Measurements from ENCODE around the gene ULK4.

Gene ULK4

DNA sequence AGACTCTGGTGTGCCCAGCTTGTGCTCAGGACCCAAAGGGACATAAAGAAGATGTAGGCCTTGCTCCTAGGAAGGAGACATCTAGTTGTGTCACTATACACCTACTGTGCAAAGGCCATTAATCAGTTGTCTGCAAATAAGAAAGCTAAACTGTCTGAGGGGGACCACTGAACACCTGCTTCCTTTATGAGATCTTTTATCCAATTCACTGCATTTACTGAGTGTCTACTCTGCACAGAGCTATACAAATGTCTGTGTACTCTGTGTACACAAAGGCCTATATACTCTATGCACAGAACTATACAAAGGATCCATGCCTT is 637.8 kb downstream of the ULK4 start:
- H3K79me2 ChIP-seq (ENCODE audit: control insufficient read depth, low read length): no peaks in the 10 kb centered on the region
- H3K4me3 ChIP-seq (ENCODE audit: low read length): no peak overlapping the region
- no peaks in the 10 kb centered on the region for H4K20me1 ChIP-seq (ENCODE audit: control insufficient read depth, insufficient read depth, low read depth, low read length)
- H3K27ac ChIP-seq (ENCODE audit: low read depth, low read length): no peak overlapping the region
- no peaks in the 10 kb centered on the region for H3K4me1 ChIP-seq (ENCODE audit: control insufficient read depth, low read length)
- H3K27me3 ChIP-seq (ENCODE audit: control insufficient read depth, low read length): peaks cover 1% of the 10 kb centered on the region
- no peak for TF ChIP-seq EZH2phosphoT487 (IDR thresholded peaks at IDR 0.05; ENCODE audit: borderline replicate concordance, low read length)
- no peaks in the 10 kb centered on the region for H3K36me3 ChIP-seq (ENCODE audit: control insufficient read depth, low read length)
- no peaks in the 10 kb centered on the region for H3K9me3 ChIP-seq (ENCODE audit: control insufficient read depth, insufficient read depth, low read length)
- H3F3A ChIP-seq (ENCODE audit: control insufficient read depth, insufficient read depth): no peaks in the 10 kb centered on the region
- no peak overlapping the region for H3K4me2 ChIP-seq (ENCODE audit: low read length)
- no peaks in the 10 kb centered on the region for H3K9me2 ChIP-seq (replicated peaks; ENCODE audit: control insufficient read depth, low read length)

DNA sequence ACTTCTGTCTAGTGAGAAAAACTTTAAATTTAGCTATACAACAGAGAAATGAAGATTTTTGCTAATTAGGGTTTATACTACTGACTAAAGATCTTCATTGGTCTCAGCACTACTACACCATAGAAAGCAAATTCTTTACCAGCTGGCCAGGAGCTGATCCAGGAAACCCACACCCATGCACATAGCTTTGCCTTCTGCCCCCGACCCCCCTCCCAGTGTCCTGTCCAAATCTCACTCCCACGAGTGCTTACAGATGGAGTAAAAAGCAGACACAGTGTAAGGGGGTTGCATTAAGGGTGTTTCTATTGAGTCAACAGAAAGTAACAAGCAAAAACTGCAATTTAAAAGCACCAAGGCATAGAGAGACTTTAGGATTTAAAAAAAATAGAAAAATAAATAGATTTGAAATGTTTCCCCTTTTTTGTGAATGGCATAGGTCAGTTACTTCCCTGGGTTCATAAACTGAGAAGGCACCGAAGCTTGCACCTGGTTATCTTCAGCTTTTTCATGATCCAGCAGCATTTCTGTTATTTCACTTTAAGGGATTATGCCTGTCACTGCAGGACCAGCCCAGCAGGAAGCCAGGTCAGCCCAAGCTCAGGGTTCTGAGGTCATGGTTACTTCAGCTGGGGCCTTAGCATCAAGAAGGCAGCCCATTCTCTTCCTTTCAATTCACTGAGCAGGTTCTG is 638.3 kb downstream of the ULK4 start:
- H3K79me2 ChIP-seq (ENCODE audit: control insufficient read depth, low read length): no peaks in the 10 kb centered on the region
- no peaks in the 10 kb centered on the region; the same call in none of the 2 replicates for H3K27me3 ChIP-seq (ENCODE audit: control insufficient read depth, low read length)
- TF ChIP-seq, protein P1, sequence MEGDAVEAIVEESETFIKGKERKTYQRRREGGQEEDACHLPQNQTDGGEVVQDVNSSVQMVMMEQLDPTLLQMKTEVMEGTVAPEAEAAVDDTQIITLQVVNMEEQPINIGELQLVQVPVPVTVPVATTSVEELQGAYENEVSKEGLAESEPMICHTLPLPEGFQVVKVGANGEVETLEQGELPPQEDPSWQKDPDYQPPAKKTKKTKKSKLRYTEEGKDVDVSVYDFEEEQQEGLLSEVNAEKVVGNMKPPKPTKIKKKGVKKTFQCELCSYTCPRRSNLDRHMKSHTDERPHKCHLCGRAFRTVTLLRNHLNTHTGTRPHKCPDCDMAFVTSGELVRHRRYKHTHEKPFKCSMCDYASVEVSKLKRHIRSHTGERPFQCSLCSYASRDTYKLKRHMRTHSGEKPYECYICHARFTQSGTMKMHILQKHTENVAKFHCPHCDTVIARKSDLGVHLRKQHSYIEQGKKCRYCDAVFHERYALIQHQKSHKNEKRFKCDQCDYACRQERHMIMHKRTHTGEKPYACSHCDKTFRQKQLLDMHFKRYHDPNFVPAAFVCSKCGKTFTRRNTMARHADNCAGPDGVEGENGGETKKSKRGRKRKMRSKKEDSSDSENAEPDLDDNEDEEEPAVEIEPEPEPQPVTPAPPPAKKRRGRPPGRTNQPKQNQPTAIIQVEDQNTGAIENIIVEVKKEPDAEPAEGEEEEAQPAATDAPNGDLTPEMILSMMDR (IDR thresholded peaks at IDR 0.05; ENCODE audit: low read depth, low read length, poor library complexity, severe bottlenecking): no peak
- TF ChIP-seq EZH2phosphoT487 (IDR thresholded peaks at IDR 0.05; ENCODE audit: borderline replicate concordance, low read length): no peak
- H3K36me3 ChIP-seq (ENCODE audit: control insufficient read depth, low read length): no peaks in the 10 kb centered on the region
- H3K9me2 ChIP-seq (replicated peaks; ENCODE audit: control insufficient read depth, low read length): no peaks in the 10 kb centered on the region
- H3K9me3 ChIP-seq (ENCODE audit: control insufficient read depth, insufficient read depth, low read length): no peaks in the 10 kb centered on the region
- no peak overlapping the region for H3K4me2 ChIP-seq (ENCODE audit: low read length)
- H4K20me1 ChIP-seq (ENCODE audit: control insufficient read depth, insufficient read depth, low read depth, low read length): no peaks in the 10 kb centered on the region
- H3K4me3 ChIP-seq (ENCODE audit: low read length): no peak overlapping the region
- no peaks in the 10 kb centered on the region for H3F3A ChIP-seq (ENCODE audit: control insufficient read depth, insufficient read depth)
- H3K4me1 ChIP-seq (ENCODE audit: control insufficient read depth, low read length): no peaks in the 10 kb centered on the region
- no peak overlapping the region for H3K27ac ChIP-seq (ENCODE audit: low read depth, low read length)

DNA sequence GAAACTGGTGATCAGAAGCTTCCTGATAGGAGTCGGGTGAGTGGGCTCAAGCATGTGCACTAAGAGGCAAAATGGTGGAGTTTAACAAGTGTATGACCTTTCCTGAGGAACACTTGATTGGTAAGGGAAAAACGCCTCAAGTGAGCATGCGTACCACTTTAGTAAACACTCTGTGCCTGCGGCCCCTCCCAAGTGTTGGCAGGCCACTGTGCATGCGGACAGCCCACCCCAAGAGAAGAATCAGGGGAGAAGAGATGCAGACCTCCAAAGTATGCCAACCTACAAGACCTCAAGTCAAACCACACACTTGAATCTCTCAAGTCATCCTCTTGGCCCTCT is 640.3 kb downstream of the ULK4 start:
- no peaks in the 10 kb centered on the region for H3K27me3 ChIP-seq (ENCODE audit: control insufficient read depth, low read length)
- H4K20me1 ChIP-seq (ENCODE audit: control insufficient read depth, insufficient read depth, low read depth, low read length): no peaks in the 10 kb centered on the region

DNA sequence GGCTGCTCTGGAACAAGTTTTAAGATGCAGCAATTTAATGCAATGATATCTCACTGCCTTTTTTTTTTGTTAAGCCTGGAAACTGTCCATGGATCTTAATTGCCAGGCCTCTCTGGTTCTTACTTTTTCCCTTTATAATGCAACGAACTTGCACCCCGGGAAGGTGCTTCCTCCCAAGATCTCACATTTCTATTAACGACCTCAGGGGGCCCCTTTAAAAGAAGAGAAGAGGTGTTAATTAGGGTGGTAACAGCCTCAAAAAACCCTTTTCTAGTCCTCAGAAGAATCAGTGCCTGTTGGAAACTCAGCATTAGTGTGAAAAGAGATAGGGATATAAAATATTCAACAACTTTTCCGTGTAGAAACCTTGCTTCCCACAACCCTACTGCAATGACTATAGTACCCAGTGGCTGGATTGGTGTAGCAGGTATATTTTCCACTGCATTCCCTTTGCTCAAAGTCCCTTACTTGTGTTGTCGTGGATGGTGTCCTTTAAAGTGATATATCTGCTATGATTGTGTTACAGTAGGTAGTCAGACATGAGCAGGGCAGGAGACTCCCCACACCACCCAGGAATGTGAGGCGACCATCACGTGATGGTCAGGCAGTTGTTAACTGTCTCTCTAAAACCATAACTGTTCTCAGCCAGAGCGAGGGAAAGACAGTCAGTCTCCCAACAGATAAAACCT is 640.8 kb downstream of the ULK4 start:
- no peaks in the 10 kb centered on the region for H3K4me1 ChIP-seq (ENCODE audit: control insufficient read depth, low read length)
- no peaks in the 10 kb centered on the region for H3K9me2 ChIP-seq (replicated peaks; ENCODE audit: control insufficient read depth, low read length)
- no peaks in the 10 kb centered on the region for H3K9me3 ChIP-seq (ENCODE audit: control insufficient read depth, insufficient read depth, low read length)
- H3K79me2 ChIP-seq (ENCODE audit: control insufficient read depth, low read length): no peaks in the 10 kb centered on the region
- H3K27me3 ChIP-seq (ENCODE audit: control insufficient read depth, low read length): no peaks in the 10 kb centered on the region
- no peak overlapping the region for H3K27ac ChIP-seq (ENCODE audit: low read depth, low read length)
- no peaks in the 10 kb centered on the region for H3K36me3 ChIP-seq (ENCODE audit: control insufficient read depth, low read length)
- no peaks in the 10 kb centered on the region for H3F3A ChIP-seq (ENCODE audit: control insufficient read depth, insufficient read depth)
- no peak for TF ChIP-seq EZH2phosphoT487 (IDR thresholded peaks at IDR 0.05; ENCODE audit: borderline replicate concordance, low read length)
- TF ChIP-seq, protein P1 (IDR thresholded peaks at IDR 0.05; ENCODE audit: low read depth, low read length, poor library complexity, severe bottlenecking): no peak
- no peaks in the 10 kb centered on the region for H4K20me1 ChIP-seq (ENCODE audit: control insufficient read depth, insufficient read depth, low read depth, low read length)
- no peak overlapping the region for H3K4me2 ChIP-seq (ENCODE audit: low read length)
- no peak overlapping the region for H3K4me3 ChIP-seq (ENCODE audit: low read length)

More for the DNA sequence above, 640.3 kb downstream of the ULK4 start:
- Histone ChIP-seq H3K9me3 (ENCODE audit: control insufficient read depth, insufficient read depth, low read length) (no peaks in the 10 kb centered on the region), H3K4me3 (ENCODE audit: low read length) (no peak overlapping the region), H3K36me3 (ENCODE audit: control insufficient read depth, low read length) (no peaks in the 10 kb centered on the region), H3F3A (ENCODE audit: control insufficient read depth, insufficient read depth) (no peaks in the 10 kb centered on the region), H3K4me2 (ENCODE audit: low read length) (no peak overlapping the region), H3K27ac (ENCODE audit: low read depth, low read length) (no peak overlapping the region), H3K9me2 (replicated peaks; ENCODE audit: control insufficient read depth, low read length) (no peaks in the 10 kb centered on the region), H3K79me2 (ENCODE audit: control insufficient read depth, low read length) (no peaks in the 10 kb centered on the region), H3K4me1 (ENCODE audit: control insufficient read depth, low read length) (no peaks in the 10 kb centered on the region)
- TF ChIP-seq, protein P1 (IDR thresholded peaks at IDR 0.05; ENCODE audit: low read depth, low read length, poor library complexity, severe bottlenecking): no peak
- TF ChIP-seq EZH2phosphoT487 (IDR thresholded peaks at IDR 0.05; ENCODE audit: borderline replicate concordance, low read length): no peak

All from DOHH2 (cell line).